CD4-positive, alpha-beta T cell treated with Interleukin-12 subunit alpha and Interleukin-12 subunit beta, for 1 hour (primary cell): ENCODE results near the gene OR7G2.

Experiments
- DNase-seq: peaks from one replicate; pipeline ENCODE4 v3.0.0-alpha.2; 2020

Gene OR7G2

DNA sequence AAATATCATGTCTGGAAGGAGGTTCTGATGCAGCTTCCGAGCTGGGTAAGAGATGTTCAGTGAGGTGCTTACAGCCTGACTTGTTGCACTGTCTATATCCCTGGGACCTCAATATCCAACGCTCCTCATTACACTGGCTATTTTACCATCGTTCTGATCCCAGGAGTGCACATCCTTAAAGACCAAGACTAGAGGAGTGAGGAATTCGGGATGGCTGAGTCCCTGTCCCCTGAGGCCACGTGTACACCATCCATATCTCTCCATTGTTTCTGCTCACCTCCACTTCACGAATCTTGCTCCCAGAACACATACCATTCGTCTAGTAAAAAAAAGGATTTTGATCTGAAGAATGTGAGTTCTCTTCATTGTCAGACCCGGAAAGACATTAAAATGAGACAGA lies at the start of gene OR7G2:
OR7G2 (minus strand) TSS at position 101 of the 400 bp plus-strand sequence. CDS start 4,232 bp downstream, outside the sequence.
- no peak for DNase-seq

DNA sequence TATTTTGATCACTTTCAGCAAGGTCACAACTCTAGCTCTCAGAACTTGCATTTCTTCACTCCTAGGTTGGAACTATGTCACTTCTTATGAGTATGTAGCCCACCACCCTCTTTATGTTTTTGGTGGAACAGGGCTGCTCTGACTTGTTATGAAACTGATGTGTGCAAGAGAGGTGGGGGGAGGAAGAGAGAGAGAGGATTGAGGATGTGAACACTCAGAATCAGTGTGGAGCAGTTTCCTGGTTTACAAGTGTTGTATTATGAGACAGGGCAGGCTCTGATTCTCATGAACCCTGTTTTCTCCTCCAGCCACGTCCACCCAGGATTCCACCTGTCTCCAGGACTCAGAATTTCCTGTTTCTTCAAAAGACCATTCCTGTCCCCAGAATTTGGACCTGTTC lies 49.0 kb upstream of the OR7G2 start:
- DNase-seq = no peak

DNA sequence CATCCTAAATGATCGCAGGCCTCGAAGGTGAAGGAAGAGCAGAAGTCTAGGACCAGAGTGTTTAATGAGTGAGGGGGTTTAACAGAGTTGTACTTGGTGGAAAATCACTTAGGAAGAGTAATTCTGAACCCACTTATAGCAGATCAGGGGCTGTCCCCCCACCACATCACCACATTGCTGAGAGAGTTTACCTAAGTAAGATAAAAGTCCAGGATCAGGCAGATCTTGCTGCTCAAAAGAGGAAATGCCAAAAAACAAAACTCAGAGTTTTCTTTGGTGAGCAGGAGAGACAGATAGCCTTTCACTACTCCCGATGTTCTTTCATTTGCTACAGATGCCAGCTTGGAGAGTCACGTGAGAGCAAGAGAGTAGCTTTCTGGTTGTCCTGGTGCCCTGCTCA lies 48.3 kb upstream of the OR7G2 start:
- DNase-seq = no peak

DNA sequence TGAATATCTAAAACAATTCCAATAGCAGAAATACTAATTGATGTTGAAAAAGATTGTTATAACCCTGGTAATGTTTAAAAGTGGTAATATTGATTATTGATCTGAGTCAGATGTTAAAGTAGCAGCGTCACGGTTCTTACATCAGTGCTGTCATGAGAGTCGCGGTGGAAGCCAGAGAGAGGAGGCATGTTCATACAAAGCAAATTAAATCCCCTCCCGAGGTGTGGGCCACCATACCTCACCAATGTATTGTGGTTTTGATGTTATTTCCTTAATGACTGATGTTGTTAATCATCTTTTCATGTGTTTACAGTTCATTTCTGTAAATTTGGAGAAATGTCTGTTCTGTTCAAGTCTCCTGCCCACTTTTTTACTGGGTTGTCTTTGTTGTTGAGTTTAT lies 44.1 kb upstream of the OR7G2 start:
- peak; percentile 10 for DNase-seq

DNA sequence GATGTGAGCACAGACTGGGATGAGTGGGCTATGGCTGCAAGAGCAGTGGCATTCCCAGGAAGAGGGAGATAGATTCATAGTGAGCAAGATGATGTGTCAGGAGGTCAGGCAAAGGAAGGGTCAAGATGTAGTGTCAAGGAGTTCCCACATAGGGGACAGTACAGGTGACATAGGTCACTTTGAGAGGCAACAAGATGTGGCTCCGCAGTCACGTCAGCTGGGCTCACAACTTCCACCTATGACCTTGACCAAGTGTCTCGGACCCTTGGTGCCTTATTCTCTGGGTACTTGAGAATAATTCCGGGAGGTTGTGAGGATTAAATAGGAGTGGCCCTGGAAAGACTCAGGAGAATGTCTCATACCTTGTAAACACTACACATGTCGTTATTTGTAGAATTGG lies 43.4 kb upstream of the OR7G2 start:
- DNase-seq = no peak

DNA sequence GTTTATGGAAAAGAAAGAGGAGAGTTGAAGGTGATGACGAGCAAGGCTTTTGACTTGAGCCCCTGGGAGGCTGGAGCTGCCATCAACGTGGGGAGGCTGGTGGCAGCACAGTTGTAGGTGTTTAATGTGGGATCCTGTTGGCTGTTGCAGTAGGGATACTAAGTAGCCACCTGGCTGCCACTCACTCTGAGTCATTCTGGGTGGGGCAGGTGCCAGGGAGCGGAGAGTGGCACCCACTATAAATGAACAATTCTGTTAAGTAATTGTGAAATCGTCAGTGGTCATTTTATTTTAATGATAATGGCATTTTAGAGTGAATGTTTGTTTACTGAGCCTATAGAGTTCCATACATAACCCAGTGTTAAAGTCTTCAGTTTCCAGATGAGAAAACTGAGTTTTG lies 42.7 kb upstream of the OR7G2 start:
- DNase-seq = no peak

DNA sequence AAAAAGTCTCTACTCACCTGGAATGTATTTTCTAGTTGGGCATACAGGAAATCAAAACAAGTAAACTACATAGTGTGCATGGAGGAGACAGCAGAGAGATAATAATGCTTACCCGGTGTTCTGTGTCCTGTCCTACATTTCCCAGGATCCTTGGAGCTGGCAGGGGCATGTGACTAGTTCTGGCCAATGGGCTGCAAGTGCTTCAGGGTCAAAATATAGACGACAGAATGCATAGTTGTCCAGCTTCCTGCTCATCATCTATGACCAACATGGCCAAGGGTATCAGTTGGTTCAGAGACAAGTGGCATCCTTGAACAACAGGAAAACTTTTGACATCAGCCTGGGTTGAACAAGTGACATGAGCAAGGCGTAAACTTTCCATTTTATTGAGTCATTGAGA lies 41.4 kb upstream of the OR7G2 start:
- DNase-seq = no peak

DNA sequence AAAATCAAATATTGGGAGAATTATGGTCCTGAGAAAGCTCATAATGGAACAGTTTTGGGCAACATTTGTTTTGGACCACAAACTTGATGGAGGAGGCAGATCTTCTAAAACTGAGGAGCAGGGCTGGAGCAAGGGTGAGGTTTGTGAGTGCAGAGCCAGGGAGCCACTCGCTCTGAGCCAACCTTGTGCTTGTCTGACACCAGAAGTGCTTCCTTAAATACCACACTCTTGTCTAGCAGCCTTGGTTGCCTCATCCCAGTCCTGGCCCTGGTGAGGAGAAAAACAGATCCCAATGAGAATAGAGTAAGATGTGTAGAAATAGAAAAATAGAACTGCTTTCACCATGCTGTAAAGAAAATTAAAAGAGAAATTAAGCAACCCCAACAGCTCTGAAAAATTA lies 39.6 kb upstream of the OR7G2 start:
- no peak for DNase-seq

DNA sequence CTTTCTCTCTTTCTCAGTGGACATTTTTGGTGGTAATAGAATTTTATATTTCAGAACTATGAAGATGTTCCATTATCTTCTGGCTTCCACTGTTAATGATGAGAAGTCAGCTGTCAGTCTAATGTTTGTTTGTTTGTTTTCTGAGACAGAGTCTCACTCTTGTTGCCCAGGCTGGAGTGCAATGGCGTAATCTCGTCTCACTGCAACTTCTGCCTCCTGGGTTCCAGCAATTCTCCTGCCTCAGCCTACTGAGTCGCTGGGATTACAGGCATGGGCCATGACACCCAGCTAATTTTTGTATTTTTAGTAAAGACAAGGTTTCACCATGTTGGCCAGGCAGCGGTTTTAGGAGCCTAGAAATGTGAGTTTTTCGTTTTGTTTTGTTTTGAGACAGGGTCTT lies 37.6 kb upstream of the OR7G2 start:
- no peak for DNase-seq

DNA sequence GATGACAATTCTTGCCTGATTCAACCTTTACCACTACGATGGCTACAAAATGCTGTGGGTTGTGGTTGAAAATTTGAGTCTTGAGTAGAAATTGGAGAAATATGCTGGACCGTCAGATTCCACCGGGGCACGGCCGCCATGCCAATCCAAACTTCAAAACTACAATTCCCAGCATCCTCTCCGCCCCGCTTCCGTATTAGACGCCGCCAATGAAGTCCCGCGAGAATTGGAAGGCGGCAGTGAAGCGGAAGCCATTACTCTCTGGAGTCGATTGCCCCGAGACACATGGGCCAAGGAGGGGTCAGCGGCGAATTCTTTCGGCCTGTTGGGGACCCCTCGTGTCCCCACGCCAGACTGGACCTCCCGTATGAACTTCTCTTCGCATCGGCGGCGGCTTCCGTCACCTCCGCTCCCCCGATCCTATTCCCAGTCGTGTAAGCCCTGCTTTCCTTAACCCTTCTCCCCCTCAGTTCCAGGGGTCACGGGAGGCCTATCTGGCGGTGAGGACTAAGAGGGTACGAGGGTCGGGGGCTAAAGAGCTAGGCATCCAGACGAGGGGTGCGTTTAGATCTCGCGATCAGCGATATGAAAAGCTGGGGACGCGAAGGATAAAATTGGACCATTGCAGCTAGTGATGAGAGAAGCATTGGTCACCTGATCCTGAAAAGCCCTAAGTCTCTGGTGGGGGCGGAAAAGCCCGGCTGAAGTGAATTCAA lies 33.0 kb upstream of the OR7G2 start, which contains the start of gene ZNF317:
ZNF317 (plus strand) TSS at position 239 of the 716 bp plus-strand sequence. CDS start 15,620 bp downstream, outside the sequence.
- DNase-seq = peak; percentile 92

DNA sequence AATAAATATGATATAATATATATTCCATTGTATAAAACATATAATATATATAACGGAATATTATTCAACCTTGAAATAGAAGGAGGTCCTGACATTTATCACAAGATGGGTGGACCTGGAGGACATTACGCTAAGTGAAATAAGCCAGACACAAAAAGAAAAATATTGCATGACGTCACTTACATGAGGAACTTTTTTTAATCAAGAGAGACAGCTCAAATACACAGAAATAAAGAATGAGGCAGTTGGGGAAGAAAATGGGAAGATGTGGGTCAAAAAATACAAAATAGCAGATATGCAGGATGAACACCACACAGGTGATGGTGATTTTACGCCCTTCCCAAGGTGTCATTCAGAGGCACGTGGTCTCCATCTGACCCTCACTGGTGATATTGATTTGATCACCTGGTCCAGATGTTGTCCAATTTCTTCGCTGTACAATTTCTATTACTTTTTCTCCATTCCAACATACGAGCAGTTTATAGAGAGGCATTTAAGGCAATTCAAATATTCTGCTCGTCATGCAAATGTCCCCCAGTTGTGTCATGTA lies 32.4 kb upstream of the OR7G2 start:
- DNase-seq = no peak

DNA sequence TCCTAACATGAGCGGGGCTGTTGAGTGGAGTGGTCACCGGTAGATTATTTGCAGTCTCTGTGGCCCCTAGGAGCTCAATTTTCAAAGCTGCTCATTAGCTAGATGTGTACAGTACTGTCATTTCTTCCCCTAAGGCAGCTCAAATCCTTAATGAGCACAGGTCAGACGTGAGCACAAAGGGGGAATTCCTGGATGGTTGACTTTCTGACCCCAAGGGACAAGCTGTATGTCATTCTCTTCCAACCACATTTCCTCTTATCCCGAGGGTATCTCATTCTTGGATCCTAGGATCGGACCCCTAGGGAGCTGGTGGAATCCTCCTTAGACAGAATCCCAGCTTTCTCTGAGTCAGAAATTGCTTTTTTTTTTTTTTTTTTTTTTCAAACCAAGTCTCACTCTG lies 25.1 kb upstream of the OR7G2 start:
- DNase-seq = no peak

DNA sequence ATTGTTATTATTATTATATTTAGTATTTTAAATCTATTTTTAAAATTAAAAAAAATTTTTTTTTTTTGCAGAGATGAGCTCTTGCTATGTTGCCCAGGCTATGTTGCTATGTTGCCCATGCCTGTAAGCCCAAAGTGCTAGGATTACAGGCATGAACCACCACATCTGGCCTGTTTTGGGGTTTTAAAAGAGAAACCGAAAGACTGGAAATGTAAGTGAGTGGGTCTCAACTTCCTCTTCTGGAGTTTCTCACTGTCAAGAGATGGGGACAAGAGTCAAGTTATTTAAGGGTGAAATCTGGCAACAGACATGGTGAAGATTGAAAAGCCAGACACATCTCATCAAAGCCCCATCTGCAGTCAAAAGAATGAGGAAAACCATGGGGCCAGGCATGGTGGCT lies 23.7 kb upstream of the OR7G2 start:
- no peak for DNase-seq

DNA sequence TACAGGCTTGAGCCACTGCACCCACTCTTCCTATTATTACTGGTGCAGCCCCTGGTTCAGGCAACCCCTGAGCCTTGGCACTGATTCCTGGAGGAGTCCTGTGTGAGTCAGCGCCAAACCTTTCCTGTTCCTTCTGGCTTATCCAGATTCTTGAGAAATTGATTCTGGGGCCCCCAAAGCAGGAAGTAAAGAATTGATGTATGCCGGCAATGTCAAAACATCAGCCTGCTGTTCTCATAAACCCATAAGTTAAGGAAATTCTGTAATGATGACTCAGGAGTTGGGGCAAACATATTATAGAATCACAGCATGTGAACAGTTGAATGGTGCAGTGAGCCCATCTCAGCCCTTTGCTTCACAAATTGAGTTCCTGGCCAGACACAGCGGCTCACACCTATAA lies 20.9 kb upstream of the OR7G2 start:
- no peak for DNase-seq

DNA sequence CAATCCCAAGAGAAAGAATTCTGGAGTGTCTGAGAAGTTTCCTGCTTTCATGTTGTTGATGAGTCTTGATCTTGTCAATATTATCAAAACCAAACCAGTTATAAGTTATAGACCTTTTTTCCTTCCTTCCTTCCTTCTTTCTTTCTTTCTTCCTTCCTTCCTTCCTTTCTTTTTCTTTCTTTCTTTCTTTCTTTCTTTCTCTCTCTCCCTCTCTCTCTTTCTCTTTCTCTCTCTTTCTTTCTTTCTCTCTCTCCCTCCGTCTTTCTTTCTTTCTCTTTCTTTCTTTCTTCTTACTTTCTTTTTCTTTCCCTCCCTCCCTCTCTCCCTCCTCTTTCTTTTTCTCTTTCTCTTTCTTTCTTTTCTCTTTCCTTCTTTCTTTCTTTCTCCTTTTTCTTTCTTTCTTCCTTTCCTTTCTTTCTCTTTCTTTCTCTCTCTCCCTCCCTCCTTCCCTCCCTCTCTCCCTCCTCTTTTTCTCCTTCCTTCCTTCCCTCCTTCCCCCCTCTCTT lies 19.7 kb upstream of the OR7G2 start, which contains the start of gene OR7G3:
OR7G3 (minus strand) TSS at position 51 of the 506 bp plus-strand sequence; CDS start at position 51, 0 bp downstream.
- DNase-seq = no peak

DNA sequence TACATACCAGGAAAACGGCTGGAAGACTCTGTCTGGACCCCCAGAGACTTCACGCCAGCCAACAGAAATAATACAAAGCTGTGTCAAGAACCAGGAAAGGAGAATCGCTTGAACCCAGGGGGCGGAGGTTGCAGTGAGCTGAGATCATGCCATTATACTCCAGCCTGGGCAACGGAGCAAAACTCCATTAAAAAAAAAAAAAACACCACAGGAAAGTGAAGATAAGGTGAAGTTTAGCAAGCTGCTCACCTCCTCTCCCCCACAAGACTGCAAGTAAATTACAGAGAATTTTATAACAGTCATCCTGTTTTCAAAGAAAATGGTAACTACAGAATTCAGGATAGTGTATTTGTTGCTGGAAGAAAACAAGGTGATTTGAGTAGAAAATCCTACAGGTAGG lies 9.3 kb upstream of the OR7G2 start:
- no peak for DNase-seq

DNA sequence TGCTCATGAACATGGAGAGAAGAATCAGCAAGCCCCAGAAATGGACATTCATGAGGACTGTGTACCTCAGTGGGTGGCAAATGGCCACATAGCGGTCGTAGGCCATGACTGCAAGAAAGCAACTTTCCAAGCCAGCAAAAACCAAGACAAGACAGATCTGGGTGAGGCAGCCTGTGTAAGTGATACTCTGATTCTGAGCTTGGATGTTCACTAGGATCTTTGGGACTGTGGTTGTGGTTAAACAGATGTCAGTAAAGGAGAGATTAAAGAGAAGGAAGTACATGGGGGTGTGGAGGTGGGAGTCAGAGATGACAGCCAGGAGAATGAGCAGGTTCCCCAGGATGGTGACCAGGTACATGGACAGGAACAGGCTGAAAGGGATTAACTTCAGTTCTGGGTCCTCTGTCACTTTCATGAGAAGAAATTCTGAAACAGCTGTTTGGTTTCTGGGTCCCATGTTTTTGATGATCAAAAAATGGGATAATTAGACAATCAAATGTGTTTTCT lies 8.1 kb upstream of the OR7G2 start, which contains the start of gene OR7G1:
OR7G1 (minus strand) TSS at position 457 of the 507 bp plus-strand sequence; CDS start at position 457, 0 bp downstream.
- DNase-seq = no peak

DNA sequence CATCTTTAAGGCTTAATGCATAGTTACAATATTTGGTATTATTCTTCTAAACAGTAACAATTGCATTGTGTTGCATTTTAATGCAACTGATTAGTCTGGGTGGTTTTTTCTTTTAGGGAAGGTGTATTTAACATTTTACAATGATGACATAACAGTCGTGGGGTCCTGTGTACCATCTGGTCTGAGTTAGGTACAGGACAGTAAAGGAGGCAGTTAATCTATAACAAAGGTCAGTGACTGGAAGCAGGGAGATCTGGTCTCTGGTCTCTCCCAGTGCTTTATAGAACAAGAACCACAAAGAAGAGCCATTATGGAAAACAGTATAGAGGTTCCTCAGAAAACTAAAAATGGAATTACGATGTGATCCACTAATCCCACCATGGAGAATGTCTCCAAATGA lies 2.7 kb upstream of the OR7G2 start:
- no peak for DNase-seq

DNA sequence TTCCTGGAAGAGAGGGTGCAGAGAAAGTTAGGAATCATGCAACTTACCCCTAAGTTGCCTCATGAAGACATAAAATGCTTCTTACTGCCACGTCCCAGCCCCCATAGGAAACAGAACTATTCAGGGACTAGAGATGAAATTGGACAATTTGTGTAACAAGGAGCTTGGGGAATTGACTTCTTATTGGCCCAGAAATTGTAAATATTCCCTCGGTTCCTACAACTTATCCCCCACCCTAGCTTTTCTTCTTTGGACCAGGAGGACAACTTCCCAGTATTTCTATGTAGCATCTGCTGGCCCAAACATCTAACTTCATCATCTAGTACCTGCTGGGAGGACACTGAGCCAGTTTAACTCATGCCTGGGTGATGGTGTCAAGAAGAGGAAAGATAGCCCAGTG lies 20.5 kb downstream of the OR7G2 start, which contains the start of gene OR1M1:
OR1M1 (plus strand) TSS at position 301 of the 400 bp plus-strand sequence. CDS start 6,184 bp downstream, outside the sequence.
- no peak for DNase-seq

DNA sequence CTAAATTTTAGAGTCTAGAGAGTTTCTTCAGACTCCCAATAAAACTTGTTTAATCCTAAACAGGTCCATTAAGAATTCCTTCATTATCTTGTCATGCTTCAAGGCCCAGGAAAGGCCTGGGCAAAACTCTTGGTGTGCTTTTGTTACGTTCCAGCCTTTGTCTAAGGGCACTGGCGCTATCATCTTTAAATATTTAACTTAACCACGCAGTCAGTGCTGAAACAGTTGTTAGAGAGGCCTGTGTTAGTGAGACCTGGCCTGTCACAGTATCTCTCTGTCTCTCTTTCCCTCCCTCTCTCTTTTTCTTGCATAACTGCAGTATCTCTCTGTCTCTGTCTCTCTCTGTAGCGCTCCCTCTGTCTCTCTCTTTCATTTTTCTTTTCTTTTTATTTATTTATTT lies 28.6 kb downstream of the OR7G2 start:
- no peak for DNase-seq

DNA sequence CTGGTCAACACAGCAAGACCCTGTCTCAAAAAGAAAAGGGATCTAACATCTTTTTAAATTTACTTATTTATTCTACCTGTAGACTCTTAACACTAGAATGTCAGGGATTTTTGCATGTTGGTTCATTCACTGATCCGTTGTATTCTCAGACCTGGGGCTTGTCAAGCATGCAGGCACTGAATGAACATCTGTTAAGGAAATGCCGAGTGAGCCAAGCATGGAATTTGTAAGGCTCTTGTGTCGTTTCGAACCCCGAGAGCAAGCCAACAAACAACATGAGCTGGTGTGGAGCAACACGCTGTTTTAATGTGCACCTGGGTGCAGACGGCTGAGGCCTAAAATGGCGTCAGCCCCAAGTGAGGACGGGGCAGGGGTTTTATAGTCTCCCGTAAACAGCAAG lies 30.4 kb downstream of the OR7G2 start:
- DNase-seq = no peak

DNA sequence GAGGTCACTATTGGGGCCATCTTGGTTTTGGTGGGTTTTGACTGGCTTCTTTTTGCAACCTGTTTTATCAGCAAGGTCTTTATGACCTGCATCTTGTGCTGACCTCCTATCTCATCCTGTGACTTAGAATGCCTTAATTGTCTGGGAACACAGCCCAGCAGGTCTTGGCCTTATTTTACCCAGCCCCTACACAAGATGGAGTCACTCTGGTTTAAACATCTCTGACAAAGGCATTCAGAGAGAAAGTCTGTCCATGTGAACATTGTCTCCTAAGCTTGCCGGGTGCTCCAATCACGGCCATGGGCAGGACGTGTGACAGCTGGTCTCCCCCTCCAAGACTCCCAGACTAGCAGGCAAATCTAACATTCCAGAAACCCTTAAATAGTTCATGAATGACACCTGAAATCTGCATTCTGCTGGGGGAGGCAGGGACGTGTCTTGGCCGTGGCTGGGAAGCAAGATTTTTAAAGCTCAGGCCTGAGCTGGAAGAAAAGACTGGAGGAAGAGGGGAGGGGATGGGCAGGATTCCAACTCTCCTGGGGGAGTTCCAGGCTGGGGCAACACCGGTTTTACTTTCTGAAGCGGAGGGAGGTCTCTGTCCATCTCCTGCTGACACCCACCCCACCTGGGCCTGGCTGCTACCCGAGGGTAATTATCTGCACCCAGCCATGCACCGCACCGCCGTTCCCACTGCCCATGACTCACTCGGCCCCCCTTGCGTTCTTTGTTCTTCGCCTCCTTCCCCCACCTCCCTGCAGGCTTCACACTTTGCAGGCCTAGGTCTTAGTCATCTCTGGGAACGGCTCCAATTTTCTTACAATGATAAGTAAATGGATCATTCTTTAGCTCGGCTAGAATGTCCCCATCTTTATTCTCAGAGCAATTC lies 32.0 kb downstream of the OR7G2 start:
- DNase-seq = no peak

DNA sequence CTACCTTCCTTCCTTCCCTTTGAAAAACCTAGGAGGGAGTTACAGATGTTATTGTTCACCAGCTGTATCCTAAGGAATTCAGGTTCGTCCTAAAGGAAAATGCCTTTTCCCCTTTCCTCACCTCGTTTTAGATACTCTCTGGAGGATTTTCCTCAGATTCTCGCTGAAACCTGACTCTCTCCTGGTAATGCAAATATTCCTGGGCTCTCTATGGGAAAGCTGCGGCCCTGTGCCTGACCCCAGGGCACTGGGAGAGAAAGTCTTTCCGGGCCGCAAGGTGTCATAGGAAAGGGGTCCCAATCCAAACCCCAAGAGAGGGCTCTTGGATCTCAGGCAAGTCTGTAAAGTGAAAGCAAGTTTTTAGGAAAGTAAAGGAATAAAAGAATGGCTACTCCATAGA lies 33.5 kb downstream of the OR7G2 start:
- no peak for DNase-seq
